ENCODE results near the gene SCN2B.
"Not testable (repeated sequence)": the region's sequence is repeated elsewhere in the genome, so short reads cannot be mapped to it uniquely, and the experiment has no call there.

GRCh38 chr11:118192817-118193216, 16.4 kb upstream of the SCN2B start:
- TF ChIP-seq CTCF (IDR thresholded peaks at IDR 0.05); RXRA (IDR thresholded peaks at IDR 0.05; ENCODE audit: borderline replicate concordance, low read depth); EP300 (IDR thresholded peaks at IDR 0.05; ENCODE audit: borderline replicate concordance in 1 of 2, low read depth in 1 of 2, low read length in 1 of 2); CHD2 (IDR thresholded peaks at IDR 0.05; ENCODE audit: low read length, partially characterized antibody); POLR2AphosphoS5 (IDR thresholded peaks at IDR 0.05; ENCODE audit: low read depth, low read length); REST (IDR thresholded peaks at IDR 0.05; ENCODE audit: low read depth, low read length); TEAD4 (IDR thresholded peaks at IDR 0.05; ENCODE audit: borderline replicate concordance, insufficient read depth); RAD21 (IDR thresholded peaks at IDR 0.05; ENCODE audit: low read length); MEF2A (IDR thresholded peaks at IDR 0.05; ENCODE audit: borderline replicate concordance, low read depth); MXI1 (IDR thresholded peaks at IDR 0.05; ENCODE audit: low read depth, low read length); GATA2 (CRISPR knock-in tag; IDR thresholded peaks at IDR 0.05); FOXM1 (IDR thresholded peaks at IDR 0.05; ENCODE audit: low read depth); GABPA (IDR thresholded peaks at IDR 0.05; ENCODE audit: low read depth): not testable (repeated sequence)

All from SK-N-SH (cell line).